OCI-LY7 (cell line): ENCODE measurements around the gene ATP6V0D1. TPM values are rescaled to one million over a fixed set of nuclear protein-coding genes. Genes with fewer than 3 reads are reported as not detected.

Source experiments
- BruUV-seq: library from RNA; stranded (reverse); fragments of 400-500 nt; replicated peaks from 2 replicates; lab custom pipeline; 2021; lab: Mats Ljungman, UMichigan
- CTCF ChIA-PET: fragments of 300-600 bp; sonication (Branson Sonifier 250); formaldehyde crosslinking; loops from one replicate; lab custom pipeline; 2022; ENCODE audit warnings: antibody characterized with exemption; ENCODE audit not compliant: unreplicated experiment; lab: Charles Lee
- POLR2A ChIA-PET: fragments of 300-600 bp; sonication (Branson Sonifier 250); formaldehyde crosslinking; loops from one replicate; lab custom pipeline; 2022; ENCODE audit warnings: antibody characterized with exemption; lab: Charles Lee
- DNase-seq: peaks from one replicate; pipeline ENCODE4 v3.0.0-alpha.2; 2015; ENCODE audit warnings: low spot score
- H2AFZ ChIP-seq: fragments of 200-600 bp; sonication (generic), shearing (Covaris generic); 2 replicates; pipeline ENCODE4 v1.6.1; 2014; ENCODE audit warnings: mild to moderate bottlenecking, antibody characterized with exemption, low read length, moderate library complexity
- H3K27ac ChIP-seq: fragments of 200-600 bp; sonication (generic); 2 replicates; pipeline ENCODE4 v1.5.1; 2014; ENCODE audit warnings: mixed run types, low read depth, mild to moderate bottlenecking, moderate library complexity, low read length, inconsistent platforms; ENCODE audit not compliant: poor library complexity, severe bottlenecking
- H3K36me3 ChIP-seq: fragments of 200-600 bp; sonication (generic); 2 replicates; pipeline ENCODE4 v1.6.1; 2014; ENCODE audit warnings: mild to moderate bottlenecking, antibody characterized with exemption, low read length, moderate library complexity, mixed read lengths; ENCODE audit not compliant: insufficient read depth
- H3K4me1 ChIP-seq: fragments of 200-600 bp; sonication (generic); 2 replicates; pipeline ENCODE4 v1.5.1; 2014; ENCODE audit warnings: mild to moderate bottlenecking, low read length; ENCODE audit not compliant: insufficient read depth, poor library complexity, severe bottlenecking
- H3K4me2 ChIP-seq: fragments of 200-600 bp; sonication (generic); 2 replicates; pipeline ENCODE4 v1.6.1; 2014; ENCODE audit warnings: mild to moderate bottlenecking, low read length
- H3K4me3 ChIP-seq: fragments of 200-600 bp; sonication (generic); 2 replicates; pipeline ENCODE4 v1.5.1; 2014; ENCODE audit warnings: mild to moderate bottlenecking, low read depth, low read length; ENCODE audit not compliant: poor library complexity, severe bottlenecking
- H3K79me2 ChIP-seq: fragments of 200-600 bp; sonication (generic); 2 replicates; pipeline ENCODE4 v1.6.1; 2016; ENCODE audit warnings: low read depth, mild to moderate bottlenecking, low read length, moderate library complexity, mixed read lengths; ENCODE audit not compliant: insufficient read depth
- H3K9me2 ChIP-seq: fragments of 200-600 bp; sonication (generic); 2 replicates; pipeline ENCODE4 v1.6.1; 2016; ENCODE audit warnings: mild to moderate bottlenecking, low read length, mixed read lengths; ENCODE audit not compliant: insufficient read depth
- H3K9me3 ChIP-seq: fragments of 200-600 bp; sonication (generic); 2 replicates; pipeline ENCODE4 v1.6.1; 2014; ENCODE audit warnings: mild to moderate bottlenecking, mixed run types, low read length, mixed read lengths
- H4K20me1 ChIP-seq: fragments of 200-600 bp; sonication (generic); 2 replicates; pipeline ENCODE4 v1.6.1; 2014; ENCODE audit warnings: mild to moderate bottlenecking, antibody characterized with exemption, low read length, moderate library complexity, mixed read lengths; ENCODE audit not compliant: insufficient read depth
- CTCF ChIP-seq: fragments of 200-600 bp; sonication (generic); conservative IDR thresholded peaks from 2 replicates; pipeline ENCODE4 v1.5.1; 2014; ENCODE audit warnings: mild to moderate bottlenecking, antibody characterized with exemption, low read length, moderate library complexity, mixed read lengths
- EZH2phosphoT487 ChIP-seq: fragments of 200-600 bp; sonication (generic); IDR thresholded peaks from 2 replicates; pipeline ENCODE4 v1.6.1; 2018; ENCODE audit warnings: low read depth, borderline replicate concordance, mild to moderate bottlenecking, mixed run types, antibody characterized with exemption, low read length, moderate library complexity, mixed read lengths
- intact Hi-C: fragments of 100-400 bp; cut with micrococcal nuclease; formaldehyde crosslinking; loops from one replicate; pipeline ENCODE4 v1.10.0; 2022; ENCODE audit not compliant: unreplicated experiment
- total RNA-seq, 2 experiments: library from RNA; depleted of rRNA in 1 of 2; stranded (reverse); fragments of >200 nt in 1 of 2; shearing (Covaris generic) in 1 of 2; gene quantifications; 2 replicates each; pipeline ENCODE4 v1.2.3, GENCODE V29; 2014 to 2022

Gene ATP6V0D1
- total RNA-seq, 2 experiments from 2014 or later, result 24.4 to 38.0 TPM

GRCh38 chr16:67529582-67530012 lies 48.6 kb upstream of the ATP6V0D1 start:
- intact Hi-C loops, result no loop called here
- CTCF ChIA-PET, result interaction anchor here (0.6 to 1.1 kb wide), 3 partner anchors 9 to 115 kb away, joined by 3 to 5 read pairs (median 4); partner anchors contain the start of gene CARMIL2
- H3K79me2 ChIP-seq, result no peaks in the 10 kb centered on the region

GRCh38 chr16:67528870-67529581 lies 48.1 kb upstream of the ATP6V0D1 start:
- no peaks in the 10 kb centered on the region for H4K20me1 ChIP-seq
- intact Hi-C loops, result no loop called here
- peak overlapping the region; percentile 61; the same call in 1 of the 2 replicates for H3K4me2 ChIP-seq
- no peak overlapping the region for H3K27ac ChIP-seq
- CTCF ChIA-PET, result interaction anchor here (0.6 kb wide), 1 partner anchor 8 kb away, joined by 5 read pairs; no protein-coding TSS in a partner anchor
- peaks cover 43% of the 10 kb centered on the region for H3K4me1 ChIP-seq
- no peak overlapping the region for H2AFZ ChIP-seq
- no peaks in the 10 kb centered on the region for H3K9me3 ChIP-seq
- no TSS peak for BruUV-seq
- H3K79me2 ChIP-seq, result no peaks in the 10 kb centered on the region
- H3K4me3 ChIP-seq, result no peak overlapping the region
- TF ChIP-seq CTCF, result no peak
- TF ChIP-seq EZH2phosphoT487, result no peak; the same call in 1 of the 2 replicates
- H3K36me3 ChIP-seq, result no peaks in the 10 kb centered on the region
- DNase-seq, result peak; percentile 17
- POLR2A ChIA-PET, result interaction anchor here (0.7 kb wide), 1 partner anchor 116 kb away, joined by 3 read pairs; the partner anchor contains the start of gene CARMIL2
- H3K9me2 ChIP-seq, result no peaks in the 10 kb centered on the region

More at GRCh38 chr16:67529582-67530012, 48.6 kb upstream of the ATP6V0D1 start:
- BruUV-seq, result no TSS peak
- Histone ChIP-seq H4K20me1 (no peaks in the 10 kb centered on the region), H3K4me3 (no peak overlapping the region), H3K27ac (no peak overlapping the region), H2AFZ (no peak overlapping the region), H3K4me1 (peaks cover 48% of the 10 kb centered on the region), H3K4me2 (peak overlapping the region; percentile 61), H3K9me2 (no peaks in the 10 kb centered on the region), H3K9me3 (no peaks in the 10 kb centered on the region), H3K36me3 (no peaks in the 10 kb centered on the region)
- POLR2A ChIA-PET, result no interaction called here
- peak; percentile 16 for DNase-seq
- no peak for TF ChIP-seq EZH2phosphoT487
- TF ChIP-seq CTCF, result no peak
